SK-N-SH treated with all-trans-retinoic acid at 6 μM for 48 hours (cell line): ENCODE data around the gene SLC12A7.

Source experiments
- ATAC-seq: fragments of 200-7000 bp; cut with Tn5 transposase; 3 replicates; pipeline ENCODE4 v1.9.1; 2020; ENCODE audit warnings: mild to moderate bottlenecking, moderate library complexity
- ARNTL ChIP-seq: fragments of 450-650 bp; formaldehyde crosslinking; IDR thresholded peaks from 2 replicates; pipeline ENCODE4 v1.5.0; 2020; ENCODE audit warnings: low read depth, mild to moderate bottlenecking, moderate library complexity, borderline replicate concordance
- BACH2 ChIP-seq: fragments of 250-450 bp; sonication (Bioruptor Pico); IDR thresholded peaks from 2 replicates; pipeline ENCODE4 v1.9.0; 2021; ENCODE audit warnings: mild to moderate bottlenecking, borderline replicate concordance
- CSDC2 ChIP-seq: fragments of 250-450 bp; sonication (Bioruptor Pico); IDR thresholded peaks from 2 replicates; pipeline ENCODE4 v1.5.0; 2020; ENCODE audit warnings: mild to moderate bottlenecking, moderate library complexity
- CSRNP3 ChIP-seq: fragments of 250-450 bp; sonication (Bioruptor Pico); IDR thresholded peaks from 2 replicates; pipeline ENCODE4 v1.5.1; 2021; ENCODE audit warnings: mild to moderate bottlenecking, moderate library complexity
- ESRRG ChIP-seq: fragments of 250-450 bp; sonication (Bioruptor Pico); IDR thresholded peaks from 2 replicates; pipeline ENCODE4 v1.6.1; 2021; ENCODE audit warnings: mild to moderate bottlenecking
- GLIS3 ChIP-seq: fragments of 250-450 bp; sonication (Bioruptor Pico); IDR thresholded peaks from 2 replicates; pipeline ENCODE4 v1.5.0; 2020; ENCODE audit warnings: mild to moderate bottlenecking, moderate library complexity
- ISL1 ChIP-seq: fragments of 250-450 bp; sonication (Bioruptor Pico); IDR thresholded peaks from 2 replicates; pipeline ENCODE4 v2.1.2; 2022; ENCODE audit warnings: mild to moderate bottlenecking, moderate library complexity
- OSR1 ChIP-seq: fragments of 250-450 bp; sonication (Bioruptor Pico); IDR thresholded peaks from 2 replicates; pipeline ENCODE4 v1.8.0; 2022; ENCODE audit warnings: moderate library complexity, mild to moderate bottlenecking, inconsistent platforms
- PATZ1 ChIP-seq: fragments of 250-450 bp; sonication (Bioruptor Pico); IDR thresholded peaks from 2 replicates; pipeline ENCODE4 v1.8.0; 2020; ENCODE audit warnings: mild to moderate bottlenecking, moderate library complexity, borderline replicate concordance
- POU6F1 ChIP-seq: fragments of 250-450 bp; sonication (Bioruptor Pico); IDR thresholded peaks from 2 replicates; pipeline ENCODE4 v1.8.0; 2021; ENCODE audit warnings: low read depth, mild to moderate bottlenecking, moderate library complexity, borderline replicate concordance
- PPARA ChIP-seq: fragments of 250-450 bp; sonication (Bioruptor Pico); IDR thresholded peaks from 2 replicates; pipeline ENCODE4 v1.5.0; 2020; ENCODE audit warnings: mild to moderate bottlenecking, borderline replicate concordance
- RARB ChIP-seq: fragments of 250-450 bp; sonication (Bioruptor Pico); IDR thresholded peaks from 2 replicates; pipeline ENCODE4 v1.8.0; 2021; ENCODE audit warnings: mild to moderate bottlenecking, moderate library complexity
- TCF4 ChIP-seq: fragments of 250-450 bp; sonication (Bioruptor Pico); IDR thresholded peaks from 2 replicates; pipeline ENCODE4 v1.8.0; 2021; ENCODE audit warnings: mild to moderate bottlenecking, moderate library complexity, borderline replicate concordance
- TOX ChIP-seq: fragments of 250-450 bp; sonication (Bioruptor Pico); IDR thresholded peaks from 2 replicates; pipeline ENCODE4 v1.8.0; 2021; ENCODE audit warnings: mild to moderate bottlenecking, moderate library complexity, borderline replicate concordance
- ZC3H10 ChIP-seq: fragments of 250-450 bp; sonication (Bioruptor Pico); IDR thresholded peaks from 2 replicates; pipeline ENCODE4 v1.5.1; 2021; ENCODE audit warnings: mild to moderate bottlenecking, moderate library complexity
- ZFP3 ChIP-seq: fragments of 250-450 bp; sonication (Bioruptor Pico); IDR thresholded peaks from 2 replicates; pipeline ENCODE4 v1.5.0; 2020; ENCODE audit warnings: mild to moderate bottlenecking, moderate library complexity
- ZFP30 ChIP-seq: fragments of 450-650 bp; formaldehyde crosslinking; IDR thresholded peaks from 2 replicates; pipeline ENCODE4 v1.5.0; 2022; ENCODE audit warnings: mild to moderate bottlenecking, moderate library complexity
- ZNF565 ChIP-seq: fragments of 450-650 bp; formaldehyde crosslinking; conservative IDR thresholded peaks from 2 replicates; pipeline ENCODE4 v1.5.0; 2020; ENCODE audit warnings: low read depth, mild to moderate bottlenecking, moderate library complexity
- ZNF70 ChIP-seq: fragments of 450-650 bp; formaldehyde crosslinking; IDR thresholded peaks from 2 replicates; pipeline ENCODE4 v1.5.0; 2020; ENCODE audit warnings: mild to moderate bottlenecking, moderate library complexity
- ZNF8 ChIP-seq: fragments of 450-650 bp; formaldehyde crosslinking; IDR thresholded peaks from 2 replicates; pipeline ENCODE4 v1.5.0; 2020; ENCODE audit warnings: mild to moderate bottlenecking, moderate library complexity
- TF ChIP-seq, protein P1 (sequence below): fragments of 250-450 bp; sonication (Bioruptor Pico); IDR thresholded peaks from 2 replicates; pipeline ENCODE4 v1.5.1; 2020; ENCODE audit warnings: low read depth, mild to moderate bottlenecking, moderate library complexity

Gene SLC12A7

GRCh38 chr5:1153428-1153827, 41.6 kb upstream of the SLC12A7 start:
- no peak; the same call in 2 of the 3 replicates for ATAC-seq
- no peak for TF ChIP-seq POU6F1 (CRISPR knock-in tag)
- no peak for TF ChIP-seq PPARA (CRISPR knock-in tag)

DNA sequence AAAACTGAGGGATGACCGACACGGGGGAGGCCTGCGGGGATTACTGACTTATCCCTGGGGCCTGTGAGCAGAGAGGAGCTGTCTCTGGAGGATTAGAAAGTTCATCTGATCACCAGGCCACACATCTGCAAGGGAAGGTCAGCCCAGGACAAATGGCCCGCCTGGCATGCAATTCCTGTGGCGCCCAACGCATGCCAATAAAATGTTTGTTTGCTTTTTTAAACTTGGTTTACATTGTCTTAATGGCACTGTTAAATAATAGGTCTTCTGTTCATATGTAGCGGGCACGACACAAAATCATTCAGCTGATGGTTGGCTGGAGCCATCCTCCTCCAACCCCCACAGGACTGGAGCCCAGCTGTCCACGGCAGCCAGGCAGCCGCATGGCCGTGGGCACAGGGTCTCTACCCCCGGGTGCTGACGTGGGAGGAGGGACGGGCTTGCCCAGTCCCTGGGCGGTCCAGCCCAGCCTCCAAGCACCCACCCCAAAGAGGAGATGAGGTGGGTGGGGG, 41.0 kb upstream of the SLC12A7 start:
- TF ChIP-seq ZFP3 (CRISPR knock-in tag) (no peak), ZNF8 (CRISPR knock-in tag) (no peak), ZC3H10 (CRISPR knock-in tag) (no peak), ZFP30 (no peak), TCF4 (CRISPR knock-in tag) (no peak), POU6F1 (CRISPR knock-in tag) (no peak), CSDC2 (CRISPR knock-in tag) (no peak), TOX (CRISPR knock-in tag) (no peak), OSR1 (CRISPR knock-in tag) (no peak), RARB (CRISPR knock-in tag) (no peak)
- TF ChIP-seq, all 23 proteins: peak for 0
- no peak for ATAC-seq

DNA sequence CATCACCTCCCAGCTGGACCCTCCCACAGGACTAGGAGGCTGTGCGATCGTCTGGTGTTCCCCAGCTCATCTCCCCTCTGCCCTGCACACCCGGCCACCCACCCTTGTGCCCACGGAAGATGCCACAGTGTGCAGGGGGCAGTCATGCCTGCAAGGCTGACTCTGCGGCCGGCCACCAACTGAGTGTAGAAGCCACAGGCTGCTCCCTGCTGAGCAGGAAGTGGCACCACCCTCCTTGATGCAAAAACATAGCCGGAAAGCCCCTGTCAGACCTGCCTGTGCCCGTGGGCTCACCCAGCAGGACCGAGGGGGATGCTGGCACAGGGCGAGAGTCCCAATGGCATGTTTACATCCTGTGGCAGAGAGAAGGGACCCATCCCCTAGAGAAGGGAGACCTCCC, 40.3 kb upstream of the SLC12A7 start:
- TF ChIP-seq GLIS3 (CRISPR knock-in tag) (no peak), ZFP30 (no peak)
- TF ChIP-seq, all 23 proteins: peak for 0
- ATAC-seq = no peak

DNA sequence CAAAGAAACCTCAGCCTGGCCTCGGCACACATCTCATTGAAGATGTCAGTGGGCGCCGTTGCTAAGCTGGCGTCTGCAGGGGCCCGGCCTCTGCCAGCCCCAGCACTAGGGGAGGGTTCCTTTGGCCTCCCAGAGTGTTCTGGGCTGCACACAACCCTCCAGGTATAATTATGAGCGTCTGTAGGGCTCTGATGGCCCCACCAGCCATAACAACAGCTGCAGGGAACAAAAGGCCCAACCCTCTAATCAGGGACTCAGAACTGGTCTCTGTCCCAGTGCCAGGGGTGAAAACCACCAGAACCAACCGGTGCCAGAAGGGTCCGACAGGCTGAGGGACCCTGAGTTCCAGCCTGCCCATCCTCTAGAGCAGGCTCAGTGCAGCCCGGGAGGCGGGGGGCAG, 39.5 kb upstream of the SLC12A7 start:
- no peak for ATAC-seq
- no peak for TF ChIP-seq GLIS3 (CRISPR knock-in tag)
- no peak for TF ChIP-seq ZNF70 (CRISPR knock-in tag)
- TF ChIP-seq, protein P1, sequence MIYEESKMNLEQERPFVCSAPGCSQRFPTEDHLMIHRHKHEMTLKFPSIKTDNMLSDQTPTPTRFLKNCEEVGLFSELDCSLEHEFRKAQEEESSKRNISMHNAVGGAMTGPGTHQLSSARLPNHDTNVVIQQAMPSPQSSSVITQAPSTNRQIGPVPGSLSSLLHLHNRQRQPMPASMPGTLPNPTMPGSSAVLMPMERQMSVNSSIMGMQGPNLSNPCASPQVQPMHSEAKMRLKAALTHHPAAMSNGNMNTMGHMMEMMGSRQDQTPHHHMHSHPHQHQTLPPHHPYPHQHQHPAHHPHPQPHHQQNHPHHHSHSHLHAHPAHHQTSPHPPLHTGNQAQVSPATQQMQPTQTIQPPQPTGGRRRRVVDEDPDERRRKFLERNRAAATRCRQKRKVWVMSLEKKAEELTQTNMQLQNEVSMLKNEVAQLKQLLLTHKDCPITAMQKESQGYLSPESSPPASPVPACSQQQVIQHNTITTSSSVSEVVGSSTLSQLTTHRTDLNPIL (CRISPR knock-in tag) = no peak
- TF ChIP-seq ZC3H10 (CRISPR knock-in tag) = no peak
- no peak for TF ChIP-seq ISL1 (CRISPR knock-in tag)
- no peak for TF ChIP-seq TCF4 (CRISPR knock-in tag)
- TF ChIP-seq OSR1 (CRISPR knock-in tag) = no peak
- no peak for TF ChIP-seq ZNF8 (CRISPR knock-in tag)
- no peak for TF ChIP-seq PATZ1 (CRISPR knock-in tag)

DNA sequence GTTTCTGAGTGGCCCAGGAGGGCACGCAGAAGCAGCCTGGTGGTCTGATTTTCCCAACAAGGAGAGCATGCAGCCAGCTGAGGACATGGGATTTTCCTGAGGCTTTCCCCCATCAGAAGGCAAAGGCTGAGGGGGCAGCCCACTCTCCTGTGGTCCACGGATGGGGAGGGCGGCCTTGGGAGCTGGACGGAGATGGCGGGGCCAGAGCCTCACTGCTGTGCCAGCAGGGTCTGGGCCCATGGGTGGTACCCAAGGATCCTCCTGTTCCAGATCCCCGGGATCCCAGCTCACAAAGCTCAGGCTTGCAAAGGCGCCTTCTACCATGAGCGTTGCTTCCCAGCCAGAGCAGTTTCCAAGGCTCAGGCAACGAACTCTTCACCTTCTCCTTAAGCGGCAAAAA, 39.0 kb upstream of the SLC12A7 start:
- no peak for ATAC-seq
- TF ChIP-seq PPARA (CRISPR knock-in tag) = no peak
- no peak for TF ChIP-seq ZFP3 (CRISPR knock-in tag)
- no peak for TF ChIP-seq ZNF8 (CRISPR knock-in tag)
- TF ChIP-seq BACH2 (CRISPR knock-in tag) = no peak
- TF ChIP-seq ESRRG = no peak
- TF ChIP-seq ZFP30 = no peak
- TF ChIP-seq CSRNP3 = no peak
- TF ChIP-seq ARNTL (CRISPR knock-in tag) = no peak
- TF ChIP-seq TOX (CRISPR knock-in tag) = no peak
- TF ChIP-seq ZNF565 (CRISPR knock-in tag) = no peak
